H1 (cell line): ENCODE results near the gene TMIGD2. TPM values are rescaled to one million over a fixed set of nuclear protein-coding genes. Genes with fewer than 3 reads are reported as not detected.

Source experiments
- CTCF ChIA-PET: fragments of 300-600 bp; sonication (Branson Sonifier 250); formaldehyde crosslinking; loops from one replicate; lab custom pipeline; 2021; ENCODE audit not compliant: partially characterized antibody; lab: Charles Lee
- POLR2A ChIA-PET: fragments of 300-600 bp; sonication (Branson Sonifier 250); formaldehyde crosslinking; loops from one replicate; lab custom pipeline; 2021; ENCODE audit warnings: inconsistent platforms; ENCODE audit not compliant: partially characterized antibody; lab: Charles Lee
- DNase-seq, 2 experiments: peaks; one replicate each; pipeline versions ENCODE4 v3.0.0 to v3.0.0-alpha.2; 2010 to 2022; ENCODE audit warnings: low spot score in 2 of 2, low read depth in 1 of 2, mixed read lengths in 1 of 2
- FAIRE-seq: peaks from 2 replicates; lab custom pipeline; 2011; peaks lifted over from hg19 to GRCh38; lab: Jason Lieb, UNC
- H2AFZ ChIP-seq: 2 replicates; pipeline ENCODE4 v1.8.1; 2012; ENCODE audit warnings: low read length, inconsistent platforms
- H2AK5ac ChIP-seq: 2 replicates; pipeline ENCODE4 v1.6.1; 2013; ENCODE audit warnings: low read depth, low read length
- H2BK120ac ChIP-seq: replicated peaks from 2 replicates; pipeline ENCODE3; 2013; ENCODE audit warnings: low read depth, low read length, inconsistent platforms
- H2BK12ac ChIP-seq: 2 replicates; pipeline ENCODE4 v1.6.1; 2013; ENCODE audit warnings: low read depth, low read length
- H2BK15ac ChIP-seq: 2 replicates; pipeline ENCODE4 v1.6.1; 2013; ENCODE audit warnings: low read length
- H2BK20ac ChIP-seq: 2 replicates; pipeline ENCODE4 v1.6.1; 2013; ENCODE audit warnings: low read length
- H2BK5ac ChIP-seq: 2 replicates; pipeline ENCODE4 v1.6.1; 2013; ENCODE audit warnings: low read depth, low read length
- H3K14ac ChIP-seq: 2 replicates; pipeline ENCODE4 v1.6.1; 2013; ENCODE audit warnings: inconsistent platforms; ENCODE audit not compliant: insufficient read length
- H3K18ac ChIP-seq: 2 replicates; pipeline ENCODE4 v1.6.1; 2013; ENCODE audit warnings: low read length; ENCODE audit errors: extremely low read depth
- H3K23ac ChIP-seq: 2 replicates; pipeline ENCODE4 v1.6.1; 2013; ENCODE audit warnings: inconsistent platforms; ENCODE audit not compliant: insufficient read length
- H3K23me2 ChIP-seq: 2 replicates; pipeline ENCODE4 v1.6.1; 2013; ENCODE audit warnings: low read depth, low read length
- H3K27ac ChIP-seq: 2 replicates; pipeline ENCODE4 v1.6.1; 2011; ENCODE audit warnings: low read depth, low read length, inconsistent platforms
- H3K27me3 ChIP-seq, 4 experiments: replicated peaks in 1 of 4; 1 replicate in 1 of 4; 2 replicates in 3 of 4; pipeline versions ENCODE4 v1.6.1 to v1.8.1; 2011 to 2013; ENCODE audit warnings: low read length in 3 of 4, mild to moderate bottlenecking in 3 of 4, inconsistent platforms in 2 of 4, mixed read lengths in 2 of 4, moderate library complexity in 1 of 4; ENCODE audit not compliant: control insufficient read depth in 3 of 4, insufficient read depth in 3 of 4; ENCODE audit errors: extremely low read depth in 1 of 4
- H3K36me3 ChIP-seq, 4 experiments: 2 replicates each; pipeline versions ENCODE4 v1.6.1 to v1.8.1; 2011 to 2013; ENCODE audit warnings: mild to moderate bottlenecking in 4 of 4, low read length in 3 of 4, moderate library complexity in 2 of 4, control low read depth in 1 of 4, inconsistent platforms in 1 of 4; ENCODE audit not compliant: insufficient read depth in 4 of 4, control insufficient read depth in 2 of 4
- H3K4ac ChIP-seq: replicated peaks from 2 replicates; pipeline ENCODE3; 2013; ENCODE audit warnings: low read length, low read depth, mixed read lengths, inconsistent platforms; ENCODE audit not compliant: insufficient read length
- H3K4me1 ChIP-seq, 4 experiments: replicated peaks in 1 of 4; 1 replicate in 1 of 4; 2 replicates in 3 of 4; pipeline versions ENCODE4 v1.6.1 to v1.8.1; 2011 to 2013; ENCODE audit warnings: low read length in 3 of 4, inconsistent platforms in 2 of 4, mixed read lengths in 1 of 4; ENCODE audit not compliant: insufficient read depth in 4 of 4, control insufficient read depth in 3 of 4
- H3K4me2 ChIP-seq, 2 experiments: 2 replicates each; pipeline versions ENCODE4 v1.6.1 to v1.8.1; 2011 to 2013; ENCODE audit warnings: low read depth in 2 of 2, low read length in 2 of 2, control low read depth in 1 of 2, inconsistent platforms in 1 of 2, mild to moderate bottlenecking in 1 of 2; ENCODE audit not compliant: insufficient read depth in 1 of 2
- H3K4me3 ChIP-seq, 4 experiments: fragments of 200-600, 300-600 bp in 1 of 4; sonication (generic), shearing (Covaris generic), sonication (Bioruptor Twin) in 1 of 4; 2 replicates each; pipeline versions ENCODE4 v1.5.1 to v1.8.1; 2011 to 2016; ENCODE audit warnings: low read length in 4 of 4, low read depth in 3 of 4, control low read depth in 2 of 4, inconsistent platforms in 2 of 4, mild to moderate bottlenecking in 2 of 4, mixed read lengths in 1 of 4, moderate library complexity in 1 of 4; ENCODE audit not compliant: insufficient read depth in 2 of 4; ENCODE audit errors: extremely low read depth in 1 of 4
- H3K56ac ChIP-seq: replicated peaks from 2 replicates; pipeline ENCODE3; 2013; ENCODE audit warnings: low read depth, mild to moderate bottlenecking, mixed read lengths, low read length, inconsistent platforms; ENCODE audit not compliant: insufficient read length
- H3K79me1 ChIP-seq: 2 replicates; pipeline ENCODE4 v1.6.1; 2013; ENCODE audit warnings: low read depth, low read length, control low read depth
- H3K79me2 ChIP-seq, 2 experiments: 2 replicates each; pipeline versions ENCODE4 v1.6.1 to v1.8.1; 2012 to 2013; ENCODE audit warnings: low read length in 2 of 2, mild to moderate bottlenecking in 2 of 2, inconsistent platforms in 1 of 2; ENCODE audit not compliant: insufficient read depth in 2 of 2, control insufficient read depth in 1 of 2
- H3K9ac ChIP-seq, 4 experiments: replicated peaks in 1 of 4; 1 replicate in 1 of 4; 2 replicates in 3 of 4; pipeline versions ENCODE4 v1.6.1 to v1.8.1; 2011 to 2013; ENCODE audit warnings: low read depth in 3 of 4, low read length in 3 of 4, control low read depth in 2 of 4, mild to moderate bottlenecking in 2 of 4, moderate library complexity in 2 of 4, inconsistent platforms in 1 of 4; ENCODE audit errors: extremely low read depth in 1 of 4
- H3K9me3 ChIP-seq, 2 experiments: 2 replicates each; pipeline versions ENCODE4 v1.6.1 to v1.8.1; 2012 to 2013; ENCODE audit warnings: mild to moderate bottlenecking in 2 of 2, moderate library complexity in 2 of 2, control low read depth in 1 of 2, inconsistent platforms in 1 of 2, low read depth in 1 of 2, low read length in 1 of 2, mixed read lengths in 1 of 2; ENCODE audit not compliant: insufficient read depth in 2 of 2
- H4K20me1 ChIP-seq, 2 experiments: replicated peaks in 1 of 2; 2 replicates each; pipeline versions ENCODE3 to v1.8.1; 2011 to 2013; ENCODE audit warnings: inconsistent platforms in 2 of 2, low read length in 2 of 2, mild to moderate bottlenecking in 1 of 2; ENCODE audit not compliant: insufficient read depth in 2 of 2, control insufficient read depth in 1 of 2
- H4K5ac ChIP-seq: 2 replicates; pipeline ENCODE4 v1.6.1; 2013; ENCODE audit warnings: low read length, low read depth, mixed read lengths, inconsistent platforms; ENCODE audit not compliant: insufficient read length
- H4K8ac ChIP-seq: 2 replicates; pipeline ENCODE4 v1.8.0; 2013; ENCODE audit warnings: mild to moderate bottlenecking, moderate library complexity, low read length, inconsistent platforms; ENCODE audit not compliant: insufficient read depth; ENCODE audit errors: extremely low read depth
- H4K91ac ChIP-seq: replicated peaks from 2 replicates; pipeline ENCODE3; 2013; ENCODE audit warnings: low read length, mixed read lengths, inconsistent platforms; ENCODE audit not compliant: insufficient read length
- CBX8 ChIP-seq: fragments of 300-800, 300-1000 bp; sonication (generic); IDR thresholded peaks from 2 replicates; pipeline ENCODE4 v1.7.1; 2016; ENCODE audit warnings: low read depth, low read length, borderline replicate concordance
- CEBPB ChIP-seq: IDR thresholded peaks from 2 replicates; pipeline ENCODE4 v1.6.1; 2012; ENCODE audit warnings: low read depth, low read length
- CHD1 ChIP-seq: IDR thresholded peaks from 2 replicates; pipeline ENCODE4 v1.6.1; 2012; ENCODE audit warnings: low read depth, low read length, improper control_type of control experiment
- FOSL1 ChIP-seq: IDR thresholded peaks from 2 replicates; pipeline ENCODE4 v1.6.1; 2011; ENCODE audit warnings: mild to moderate bottlenecking, low read depth, low read length, moderate library complexity; ENCODE audit not compliant: insufficient read depth
- HDAC6 ChIP-seq: IDR thresholded peaks from one replicate; pipeline ENCODE4 v1.7.1; 2012; ENCODE audit warnings: low read depth, mild to moderate bottlenecking, inconsistent platforms, low read length, moderate library complexity
- JUND ChIP-seq: IDR thresholded peaks from 2 replicates; pipeline ENCODE4 v1.6.1; 2011; ENCODE audit warnings: mild to moderate bottlenecking, improper control_type of control experiment, low read length
- KDM1A ChIP-seq: fragments of 200-600, 300-600 bp; sonication (generic); IDR thresholded peaks from 2 replicates; pipeline ENCODE4 v1.7.1; 2016; ENCODE audit warnings: mild to moderate bottlenecking, low read length, borderline replicate concordance
- POU5F1 ChIP-seq: IDR thresholded peaks from 2 replicates; pipeline ENCODE4 v1.6.1; 2011; ENCODE audit warnings: low read depth, mild to moderate bottlenecking, low read length, moderate library complexity
- RAD21 ChIP-seq, 2 experiments: IDR thresholded peaks in 1 of 2; conservative IDR thresholded peaks in 1 of 2; 2 replicates each; pipeline ENCODE4 v1.6.1; 2011; ENCODE audit warnings: low read depth in 2 of 2, low read length in 2 of 2, improper control_type of control experiment in 1 of 2, inconsistent platforms in 1 of 2, mild to moderate bottlenecking in 1 of 2, moderate library complexity in 1 of 2
- RBBP5 ChIP-seq: IDR thresholded peaks from 2 replicates; pipeline ENCODE4 v1.7.1; 2012; ENCODE audit warnings: low read depth, mild to moderate bottlenecking, inconsistent platforms, low read length, moderate library complexity, borderline replicate concordance
- RFX5 ChIP-seq: IDR thresholded peaks from 2 replicates; pipeline ENCODE4 v1.6.1; 2011; ENCODE audit warnings: low read depth, low read length, improper control_type of control experiment, borderline replicate concordance
- RNF2 ChIP-seq: fragments of 200-900, 300-1000 bp; sonication (generic); IDR thresholded peaks from 2 replicates; pipeline ENCODE4 v1.7.1; 2016; ENCODE audit warnings: borderline replicate concordance, low read depth, mild to moderate bottlenecking, antibody characterized with exemption, low read length; ENCODE audit not compliant: poor library complexity, severe bottlenecking; ENCODE audit errors: missing control alignments
- SIRT6 ChIP-seq: IDR thresholded peaks from one replicate; pipeline ENCODE4 v1.7.1; 2012; ENCODE audit warnings: low read length, inconsistent platforms
- WGBS, 2 experiments: shearing (Covaris generic) in 1 of 2; methylation state at CpG; one replicate each; pipeline versions ENCODE4 v1.1.6 to v1.1.7; 2013 to 2015; ENCODE audit warnings: low lambda C conversion rate in 2 of 2, mixed read lengths in 2 of 2, inconsistent platforms in 1 of 2, low coverage in 1 of 2, missing lambda C conversion rate in 1 of 2; ENCODE audit not compliant: insufficient replicate concordance in 2 of 2, insufficient coverage in 1 of 2, insufficient read length in 1 of 2; ENCODE audit errors: extremely low coverage in 1 of 2, missing lambda C conversion rate in 1 of 2; 5-methylcytosine and 5-hydroxymethylcytosine counted together
- polyA plus RNA-seq, 7 experiments: library from polyadenylated mRNA; depleted of rRNA in 3 of 7; stranded (reverse) in 5 of 7; unstranded in 2 of 7; fragments of >200 nt in 5 of 7; fragments of 200-250 nt in 2 of 7; gene quantifications; 1 replicate in 5 of 7; 2 replicates in 1 of 7; 4 replicates in 1 of 7; pipeline versions ENCODE4 v1.2.1 to v1.2.3, GENCODE V29; 2011 to 2013; ENCODE audit warnings: missing spikeins in 2 of 7, mixed read lengths in 2 of 7
- total RNA-seq: library from RNA; stranded (reverse); fragmentation: NEBNext Ultra II Directional; extraction: Animal tissue kit (Norgen Biotek cat#: 25700); gene quantifications from 2 replicates; pipeline ENCODE4 v1.2.1, GENCODE V29; 2021

The TMIGD2 gene
- total and polyA plus RNA-seq, 2 of the 8 experiments (the other 6 are each of a cell fraction or from before 2014, with no cell fraction given), result 0.39 to 0.41 TPM

GRCh38 chr19:4313847-4314490 is 11.8 kb upstream of the TMIGD2 start:
- Histone ChIP-seq H3K4ac (no peak overlapping the region), H3K4me1 (no peaks in the 10 kb centered on the region), H4K91ac (no peak overlapping the region), H2BK12ac (no peak overlapping the region), H2AK5ac (no peak overlapping the region), H3K9ac (no peak overlapping the region), H2BK20ac (no peak overlapping the region), H3K27ac (no peak overlapping the region), H3K14ac (no peak overlapping the region), H2BK5ac (no peak overlapping the region), H3K79me2 (no peaks in the 10 kb centered on the region), H3K18ac (no peak overlapping the region), H3K9me3 (peaks cover 0 to 1% of the 10 kb centered on the region in 2 experiments; a peak in 2 of 4 replicates), H2BK120ac (no peak overlapping the region), H3K23ac (no peak overlapping the region), H2BK15ac (no peak overlapping the region), H3K23me2 (no peaks in the 10 kb centered on the region), H3K4me2 (no peak overlapping the region), H3K27me3 (no peaks in the 10 kb centered on the region), H3K4me3 (no peak overlapping the region), H2AFZ (no peak overlapping the region), H3K56ac (no peak overlapping the region), H3K36me3 (peaks cover 5 to 42% (median 26%) of the 10 kb centered on the region in 4 experiments), H4K20me1 (peaks cover 0 to 1% of the 10 kb centered on the region in 2 experiments), H3K79me1 (no peaks in the 10 kb centered on the region; the same call in 1 of the 2 replicates), H4K5ac (no peak overlapping the region), H4K8ac (no peak overlapping the region)
- POLR2A ChIA-PET, result interaction anchor here (0.7 to 12.2 kb wide), 3 partner anchors 8 to 47 kb away, joined by 3 to 86 read pairs (median 4); no protein-coding TSS in a partner anchor
- CTCF ChIA-PET, result interaction anchor here (0.9 kb wide), 1 partner anchor 8 kb away, joined by 4 read pairs; no protein-coding TSS in a partner anchor
- WGBS, 2 experiments, result 86% methylated on average over 9 of the region's 12 CpGs; no CpG with 5 or more reads in 1 of the 2 experiments
- DNase-seq (no peak), FAIRE-seq (no peak)
- TF ChIP-seq KDM1A, result no peak
- no peak for TF ChIP-seq RAD21 (IDR thresholded peaks at IDR 0.05 in 1 of 2, conservative IDR thresholded peaks at IDR 0.05 in 1 of 2; ENCODE audit: low read depth in 2 of 2, low read length in 2 of 2)
- TF ChIP-seq RNF2, result no peak
- TF ChIP-seq SIRT6, result no peak
- TF ChIP-seq RBBP5, result no peak
- TF ChIP-seq CEBPB, result no peak
- no peak for TF ChIP-seq POU5F1
- TF ChIP-seq JUND, result no peak
- no peak for TF ChIP-seq RFX5
- TF ChIP-seq CHD1, result no peak
- TF ChIP-seq FOSL1, result no peak
- TF ChIP-seq HDAC6, result no peak
- no peak for TF ChIP-seq CBX8
